HCT116 (cell line): ENCODE results near the gene RAB11FIP2. TPM values are rescaled to one million over a fixed set of nuclear protein-coding genes. Genes with fewer than 3 reads are reported as not detected.

Source experiments
- ATAC-seq: fragments of 200-7000 bp; cut with Tn5 transposase; 2 replicates; pipeline ENCODE4 v1.9.1; 2020; ENCODE audit warnings: mild to moderate bottlenecking, moderate library complexity
- BruUV-seq: library from RNA; stranded (reverse); fragments of 400-500 nt; replicated peaks from 2 replicates; lab custom pipeline; 2021; lab: Mats Ljungman, UMichigan
- CTCF ChIA-PET: fragments of 300-600 bp; sonication (Branson Sonifier 250); formaldehyde crosslinking; loops from one replicate; lab custom pipeline; 2021; ENCODE audit warnings: antibody characterized with exemption; lab: Charles Lee
- POLR2A ChIA-PET: fragments of 300-600, 350-600 bp; sonication (Branson Sonifier 250); formaldehyde crosslinking; loops from one replicate; lab custom pipeline; 2021; ENCODE audit warnings: antibody characterized with exemption; lab: Charles Lee
- RAD21 ChIA-PET, 2 experiments: fragments of 300-600 bp; sonication (Branson Sonifier 250); formaldehyde crosslinking; loops; one replicate each; lab custom pipeline; 2023; ENCODE audit warnings: low total read pairs in 2 of 2; ENCODE audit not compliant: uncharacterized antibody in 2 of 2, unreplicated experiment in 2 of 2, low non-redundant PET in 1 of 2; lab: Charles Lee
- DNase-seq: peaks from one replicate; pipeline ENCODE4 v3.0.0-alpha.2; 2010; ENCODE audit warnings: low read depth, low spot score
- H2AFZ ChIP-seq: fragments of 200-600 bp; shearing (Covaris generic), sonication (generic); 2 replicates; pipeline ENCODE4 v1.6.1; 2017; ENCODE audit warnings: low read depth, mixed run types, mixed read lengths, antibody characterized with exemption, low read length; ENCODE audit not compliant: poor library complexity, severe bottlenecking
- H3K27ac ChIP-seq: 2 replicates; pipeline ENCODE4 v1.5.1; 2012; ENCODE audit warnings: low read depth, low read length
- H3K27me3 ChIP-seq: fragments of 200-600 bp; sonication (generic); 2 replicates; pipeline ENCODE4 v1.6.1; 2016; ENCODE audit warnings: mixed run types, low read length, mixed read lengths; ENCODE audit not compliant: insufficient read depth
- H3K36me3 ChIP-seq, 2 experiments: fragments of 200-500 bp in 1 of 2; fragments of 200-600 bp in 1 of 2; sonication (Bioruptor generic) in 1 of 2; sonication (generic) in 1 of 2; 2 replicates each; pipeline versions ENCODE4 v1.5.1 to v1.6.1; 2014 to 2016; ENCODE audit warnings: low read length in 2 of 2, inconsistent platforms in 1 of 2, mixed read lengths in 1 of 2, mixed run types in 1 of 2; ENCODE audit not compliant: insufficient read depth in 2 of 2, control insufficient read depth in 1 of 2
- H3K4me1 ChIP-seq, 2 experiments: fragments of 200-600 bp in 1 of 2; sonication (generic) in 1 of 2; 2 replicates each; pipeline versions ENCODE4 v1.5.1 to v1.6.1; 2012 to 2017; ENCODE audit warnings: low read length in 2 of 2, inconsistent platforms in 1 of 2, mild to moderate bottlenecking in 1 of 2, mixed read lengths in 1 of 2, mixed run types in 1 of 2, moderate library complexity in 1 of 2; ENCODE audit not compliant: insufficient read depth in 2 of 2, control insufficient read depth in 1 of 2
- H3K4me2 ChIP-seq: fragments of 200-600 bp; sonication (generic); 2 replicates; pipeline ENCODE4 v1.6.1; 2017; ENCODE audit warnings: mixed run types, low read length, mixed read lengths
- H3K4me3 ChIP-seq, 2 experiments: fragments of 200-600 bp in 1 of 2; sonication (generic) in 1 of 2; replicated peaks in 1 of 2; 2 replicates each; pipeline ENCODE4 v1.5.1; 2011 to 2016; ENCODE audit warnings: low read length in 2 of 2, control low read depth in 1 of 2, low read depth in 1 of 2, mild to moderate bottlenecking in 1 of 2, mixed read lengths in 1 of 2, mixed run types in 1 of 2
- H3K79me2 ChIP-seq: fragments of 200-600 bp; sonication (generic); 2 replicates; pipeline ENCODE4 v1.6.1; 2017; ENCODE audit warnings: mild to moderate bottlenecking, mixed run types, low read length, moderate library complexity, mixed read lengths; ENCODE audit not compliant: insufficient read depth
- H3K9ac ChIP-seq: fragments of 200-600 bp; sonication (generic); 2 replicates; pipeline ENCODE4 v1.6.1; 2016; ENCODE audit warnings: low read length, mixed read lengths
- H3K9me2 ChIP-seq: fragments of 200-600 bp; sonication (generic), shearing (Covaris generic); 2 replicates; pipeline ENCODE4 v1.6.1; 2017; ENCODE audit warnings: mixed run types, mild to moderate bottlenecking, moderate library complexity; ENCODE audit not compliant: insufficient read depth
- H3K9me3 ChIP-seq, 2 experiments: fragments of 200-500 bp in 1 of 2; fragments of 200-600 bp in 1 of 2; sonication (Bioruptor generic) in 1 of 2; sonication (generic) in 1 of 2; 2 replicates each; pipeline ENCODE4 v1.6.1; 2014 to 2017; ENCODE audit warnings: low read length in 2 of 2, mixed read lengths in 2 of 2, inconsistent platforms in 1 of 2, low read depth in 1 of 2, mild to moderate bottlenecking in 1 of 2, mixed run types in 1 of 2, moderate library complexity in 1 of 2; ENCODE audit not compliant: control insufficient read depth in 1 of 2, insufficient read depth in 1 of 2
- H4K20me1 ChIP-seq: fragments of 200-600 bp; sonication (generic), shearing (Covaris generic); 2 replicates; pipeline ENCODE4 v1.6.1; 2017; ENCODE audit warnings: mixed run types, mild to moderate bottlenecking, moderate library complexity; ENCODE audit not compliant: insufficient read depth
- EZH2 ChIP-seq: fragments of 200-600 bp; sonication (generic); IDR thresholded peaks from 2 replicates; pipeline ENCODE4 v1.6.1; 2017; ENCODE audit warnings: antibody characterized with exemption, mixed run types
- EZH2phosphoT487 ChIP-seq: fragments of 200-600 bp; IDR thresholded peaks from 2 replicates; pipeline ENCODE4 v1.6.1; 2018; ENCODE audit warnings: antibody characterized with exemption, borderline replicate concordance
- JUND ChIP-seq: IDR thresholded peaks from 2 replicates; pipeline ENCODE4 v1.6.1; 2012
- MAX ChIP-seq: IDR thresholded peaks from 2 replicates; pipeline ENCODE4 v1.6.1; 2012
- RAD21 ChIP-seq: IDR thresholded peaks from 2 replicates; pipeline ENCODE4 v1.6.1; 2012; ENCODE audit warnings: low read depth, mild to moderate bottlenecking
- REST ChIP-seq: IDR thresholded peaks from 2 replicates; pipeline ENCODE4 v1.6.1; 2012; ENCODE audit warnings: low read depth
- SIN3A ChIP-seq: IDR thresholded peaks from 2 replicates; pipeline ENCODE4 v1.6.1; 2012; ENCODE audit warnings: low read depth
- SP1 ChIP-seq: IDR thresholded peaks from 2 replicates; pipeline ENCODE4 v1.6.1; 2012; ENCODE audit warnings: low read depth
- TCF7L2 ChIP-seq: IDR thresholded peaks from 2 replicates; pipeline ENCODE4 v1.7.0; 2011; ENCODE audit warnings: borderline replicate concordance, inconsistent platforms; ENCODE audit not compliant: insufficient read depth, insufficient read length; ENCODE audit errors: extremely low read depth
- ZNF274 ChIP-seq: fragments of 200-500 bp; sonication (Bioruptor generic); IDR thresholded peaks from 2 replicates; pipeline ENCODE4 v1.6.1; 2014; ENCODE audit warnings: mild to moderate bottlenecking, low read depth, low read length, inconsistent platforms
- intact Hi-C: fragments of 100-400 bp; cut with micrococcal nuclease; formaldehyde crosslinking; loops from 2 replicates; pipeline ENCODE4 v1.10.0; 2022
- total RNA-seq: library from RNA; stranded (reverse); gene quantifications from one replicate; pipeline ENCODE4 v1.2.1, GENCODE V29; 2021; ENCODE audit not compliant: unreplicated experiment

The RAB11FIP2 gene
- total RNA-seq, 1 experiment from 2014 or later: 16.8 TPM

- ATAC-seq: no peak
- H3K4me1 ChIP-seq: peaks cover 0 to 3% of the 10 kb centered on the region in 2 experiments; a peak in 1 of 4 replicates
- intact Hi-C loops: no loop called here
- no peak overlapping the region for H2AFZ ChIP-seq
- H3K4me2 ChIP-seq: no peak overlapping the region
- H3K79me2 ChIP-seq: no peaks in the 10 kb centered on the region
- ChIA-PET POLR2A (no interaction called here), CTCF (no interaction called here), RAD21 (no interaction called here)
- H3K27me3 ChIP-seq: no peaks in the 10 kb centered on the region
- no peak for DNase-seq
- TF ChIP-seq EZH2phosphoT487 (no peak), RAD21 (no peak), MAX (no peak)
- no TSS peak for BruUV-seq
- no peaks in the 10 kb centered on the region for H3K36me3 ChIP-seq
- H3K27ac ChIP-seq: no peak overlapping the region
- H3K9ac ChIP-seq: no peak overlapping the region
- H3K4me3 ChIP-seq: no peak overlapping the region
- no peaks in the 10 kb centered on the region for H3K9me2 ChIP-seq
- no peaks in the 10 kb centered on the region for H3K9me3 ChIP-seq
- H4K20me1 ChIP-seq: no peaks in the 10 kb centered on the region
Observed at GRCh38 chr10:117997673-117998072, 49.1 kb downstream of the RAB11FIP2 start.

GRCh38 chr10:117996709-117997108 is 50.0 kb downstream of the RAB11FIP2 start:
- Histone ChIP-seq H3K36me3 (no peaks in the 10 kb centered on the region), H3K27ac (no peak overlapping the region)
- DNase-seq: no peak
- CTCF ChIA-PET: no interaction called here
- TF ChIP-seq JUND (no peak), ZNF274 (no peak), SP1 (no peak), EZH2 (no peak), REST (no peak), SIN3A (no peak), TCF7L2 (no peak)
- TF ChIP-seq, all 23 proteins: peak for 0
- Histone ChIP-seq H4K20me1 (no peaks in the 10 kb centered on the region), H2AFZ (no peak overlapping the region), H3K9ac (no peak overlapping the region), H3K27me3 (no peaks in the 10 kb centered on the region), H3K9me3 (no peaks in the 10 kb centered on the region), H3K9me2 (no peaks in the 10 kb centered on the region), H3K79me2 (no peaks in the 10 kb centered on the region), H3K4me2 (no peak overlapping the region), H3K4me1 (no peaks in the 10 kb centered on the region), H3K4me3 (no peak overlapping the region)
- no peak for ATAC-seq
- RAD21 ChIA-PET: no interaction called here
- POLR2A ChIA-PET: no interaction called here
- intact Hi-C loops: no loop called here
- BruUV-seq: no TSS peak
